Muscle layer of duodenum (tissue), 2 donors: Measurements from ENCODE around the gene C17orf50.

Experiments used
- H3K27ac ChIP-seq: one replicate; pipeline ENCODE4 v1.7.0; 2013; ENCODE audit warnings: mild to moderate bottlenecking, low read length
- H3K27me3 ChIP-seq: one replicate; pipeline ENCODE4 v1.7.0; 2013; ENCODE audit warnings: low read depth, mild to moderate bottlenecking, control low read depth, low read length
- H3K36me3 ChIP-seq, 2 donors: one replicate each; pipeline ENCODE4 v1.7.0; 2013; ENCODE audit warnings: low read length in 2 of 2, control low read depth in 1 of 2, mild to moderate bottlenecking in 1 of 2; ENCODE audit not compliant: insufficient read depth in 2 of 2, control insufficient read depth in 1 of 2
- H3K4me1 ChIP-seq, 2 donors: one replicate each; pipeline ENCODE4 v1.7.0; 2013; ENCODE audit warnings: low read length in 2 of 2, mild to moderate bottlenecking in 2 of 2, control low read depth in 1 of 2, moderate library complexity in 1 of 2; ENCODE audit not compliant: insufficient read depth in 2 of 2, control insufficient read depth in 1 of 2
- H3K4me3 ChIP-seq, 2 donors: one replicate each; pipeline ENCODE4 v1.7.0; 2013; ENCODE audit warnings: low read length in 2 of 2, low read depth in 1 of 2, mild to moderate bottlenecking in 1 of 2
- H3K9me3 ChIP-seq, 2 donors: one replicate each; pipeline ENCODE4 v1.7.0; 2013; ENCODE audit warnings: low read length in 2 of 2, control low read depth in 1 of 2, mild to moderate bottlenecking in 1 of 2; ENCODE audit not compliant: control insufficient read depth in 1 of 2
- donor health status: healthy.

C17orf50 gene

GRCh38 chr17:35791681-35792350 is 31.1 kb downstream of the C17orf50 start:
- Histone ChIP-seq H3K4me3 (no peak overlapping the region), H3K27me3 (peaks cover 13% of the 10 kb centered on the region), H3K9me3 (no peaks in the 10 kb centered on the region), H3K27ac (no peak overlapping the region), H3K4me1 (peaks cover 15 to 47% of the 10 kb centered on the region in 2 donors), H3K36me3 (no peaks in the 10 kb centered on the region)

DNA sequence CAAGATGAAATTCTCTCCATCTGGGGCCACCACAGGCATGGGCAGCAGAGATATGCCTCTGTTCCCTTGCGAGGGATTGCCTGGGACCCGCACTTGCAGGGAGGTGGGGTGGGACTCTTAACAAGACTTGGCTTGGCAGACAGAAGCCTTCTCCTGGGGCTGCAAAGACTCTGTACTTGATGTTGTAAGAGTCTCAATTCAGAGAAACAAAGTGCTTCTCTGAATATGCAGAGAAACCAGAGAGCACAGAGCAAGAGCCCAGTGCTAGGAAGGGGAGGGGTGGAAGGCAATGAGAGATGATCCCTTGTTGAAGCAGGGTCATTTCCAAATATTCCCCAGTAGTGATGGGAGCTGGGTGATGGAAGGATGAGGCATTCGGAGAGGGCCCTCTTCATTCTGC is 32.6 kb downstream of the C17orf50 start:
- H3K4me3 ChIP-seq = no peak overlapping the region
- H3K27ac ChIP-seq = no peak overlapping the region
- H3K9me3 ChIP-seq = no peaks in the 10 kb centered on the region
- peaks cover 15% of the 10 kb centered on the region for H3K27me3 ChIP-seq
- H3K4me1 ChIP-seq = peaks cover 12 to 33% of the 10 kb centered on the region in 2 donors
- no peaks in the 10 kb centered on the region for H3K36me3 ChIP-seq

- no peaks in the 10 kb centered on the region for H3K9me3 ChIP-seq
- H3K27me3 ChIP-seq = peaks cover 15% of the 10 kb centered on the region
- no peak within 1 kb of the TSS for H3K27ac ChIP-seq
- peaks cover 3 to 37% of the 10 kb centered on the region in 2 donors for H3K4me1 ChIP-seq
- H3K4me3 ChIP-seq = peak within 1 kb of the TSS; percentile 50 to 82
- no peaks in the 10 kb centered on the region for H3K36me3 ChIP-seq
Measured at GRCh38 chr17:35795007-35795870, 34.6 kb downstream of the C17orf50 start, which contains the start of gene MMP28. Gene MMP28, minus strand, starts transcription at chr17:35795641. Its CDS starts 264 bp downstream, at chr17:35795377.

DNA sequence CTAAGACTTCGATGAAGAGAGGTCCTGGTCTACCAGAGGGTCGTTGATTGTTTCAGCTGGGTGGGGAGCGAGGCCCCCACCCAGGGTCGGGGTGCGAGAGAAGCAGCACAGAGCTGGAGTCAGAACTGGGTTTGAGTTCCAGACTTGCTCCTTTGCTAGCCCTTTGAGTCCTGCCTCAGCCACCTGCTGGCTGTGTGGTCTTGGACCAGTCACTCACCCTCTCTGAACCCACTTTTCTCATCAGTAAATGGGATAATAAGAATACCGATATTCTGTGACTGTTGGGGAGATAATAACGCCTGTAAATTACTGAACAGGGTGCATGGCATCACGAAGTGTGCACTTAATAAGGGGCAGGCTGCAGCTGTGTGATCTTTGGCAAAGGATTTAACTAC is 35.2 kb downstream of the C17orf50 start:
- no peak overlapping the region for H3K27ac ChIP-seq
- H3K36me3 ChIP-seq = no peaks in the 10 kb centered on the region
- peaks cover 15% of the 10 kb centered on the region for H3K27me3 ChIP-seq
- peak overlapping the region; percentile 50 to 82 for H3K4me3 ChIP-seq
- H3K9me3 ChIP-seq = no peaks in the 10 kb centered on the region
- peaks cover 6 to 43% of the 10 kb centered on the region in 2 donors for H3K4me1 ChIP-seq

DNA sequence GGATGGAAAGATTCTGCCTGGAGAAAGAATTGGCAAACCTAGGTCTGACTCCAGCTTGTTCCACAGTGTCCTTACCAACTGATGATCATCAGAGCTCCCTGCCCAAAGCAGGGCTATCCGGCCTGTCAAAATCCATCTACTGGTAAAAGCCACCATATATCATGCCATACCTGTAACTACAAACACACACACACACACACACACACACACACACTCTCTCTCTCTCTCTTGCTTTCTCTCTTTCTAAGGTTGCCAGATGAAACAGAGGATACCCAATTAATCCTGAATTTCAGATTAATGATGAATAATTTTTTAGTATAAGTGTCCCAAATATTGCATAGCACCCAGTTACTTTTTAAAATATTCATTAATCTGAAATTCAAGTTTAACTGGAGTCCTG is 36.3 kb downstream of the C17orf50 start:
- no peak overlapping the region for H3K27ac ChIP-seq
- H3K4me3 ChIP-seq = no peak overlapping the region
- peaks cover 6 to 54% of the 10 kb centered on the region in 2 donors for H3K4me1 ChIP-seq
- H3K36me3 ChIP-seq = no peaks in the 10 kb centered on the region
- H3K27me3 ChIP-seq = peaks cover 15% of the 10 kb centered on the region
- no peaks in the 10 kb centered on the region for H3K9me3 ChIP-seq

- Histone ChIP-seq H3K4me3 (no peak overlapping the region), H3K36me3 (no peaks in the 10 kb centered on the region), H3K9me3 (no peaks in the 10 kb centered on the region), H3K27ac (no peak overlapping the region), H3K27me3 (peaks cover 15% of the 10 kb centered on the region), H3K4me1 (peaks cover 6 to 56% of the 10 kb centered on the region in 2 donors)
Measured at GRCh38 chr17:35797370-35797769, 36.7 kb downstream of the C17orf50 start.

DNA sequence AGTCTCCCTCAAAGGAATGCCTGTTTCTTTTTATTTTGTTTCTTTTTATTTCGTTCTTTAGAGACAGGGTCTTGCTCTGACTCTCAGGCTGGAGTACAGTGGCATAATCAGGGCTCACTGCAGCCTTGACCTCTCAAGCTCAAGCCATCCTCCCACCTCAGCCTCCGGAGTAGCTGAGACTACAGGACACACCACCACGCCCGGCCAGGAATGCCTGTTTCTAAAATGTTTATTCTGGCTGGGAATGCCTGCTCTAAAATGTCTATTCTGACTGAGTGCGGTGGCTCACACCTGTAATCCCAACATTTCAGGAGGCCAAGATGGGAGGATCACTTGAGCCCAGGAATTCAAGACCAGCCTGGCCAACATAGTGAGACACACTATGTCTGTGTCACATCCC is 37.2 kb downstream of the C17orf50 start:
- H3K4me1 ChIP-seq = peaks cover 6 to 51% of the 10 kb centered on the region in 2 donors
- no peak overlapping the region for H3K27ac ChIP-seq
- no peak overlapping the region for H3K4me3 ChIP-seq

DNA sequence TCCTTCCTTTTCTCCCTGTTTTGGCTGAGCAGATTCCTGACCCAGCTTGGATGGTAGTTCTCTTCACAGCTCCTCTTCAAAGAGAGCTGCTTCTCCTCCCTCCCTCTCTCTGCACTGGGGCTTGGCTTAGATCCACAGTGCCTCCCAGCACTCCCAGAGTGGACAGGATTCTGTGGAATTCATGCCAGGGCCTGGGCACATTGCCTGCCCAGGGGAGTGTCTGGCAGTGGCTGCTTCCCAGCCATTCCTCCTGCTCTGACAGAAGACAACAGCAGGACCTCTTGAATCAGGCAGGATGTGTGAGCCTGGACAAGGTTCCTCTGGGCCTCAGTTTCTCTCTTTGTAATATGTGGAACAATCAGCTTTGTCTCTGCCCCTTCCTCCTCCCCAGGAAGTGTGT is 39.3 kb downstream of the C17orf50 start:
- H3K4me3 ChIP-seq = no peak overlapping the region
- H3K9me3 ChIP-seq = no peaks in the 10 kb centered on the region
- no peak overlapping the region for H3K27ac ChIP-seq
- peaks cover 10% of the 10 kb centered on the region for H3K27me3 ChIP-seq
- no peaks in the 10 kb centered on the region for H3K36me3 ChIP-seq
- peaks cover 3 to 46% of the 10 kb centered on the region in 2 donors for H3K4me1 ChIP-seq

More for the DNA sequence above, 37.2 kb downstream of the C17orf50 start:
- peaks cover 15% of the 10 kb centered on the region for H3K27me3 ChIP-seq
- no peaks in the 10 kb centered on the region for H3K36me3 ChIP-seq
- H3K9me3 ChIP-seq = no peaks in the 10 kb centered on the region

- H3K36me3 ChIP-seq = no peaks in the 10 kb centered on the region
- H3K4me1 ChIP-seq = peaks cover 3 to 37% of the 10 kb centered on the region in 2 donors
- H3K27ac ChIP-seq = no peak overlapping the region
- no peak overlapping the region for H3K4me3 ChIP-seq
- no peaks in the 10 kb centered on the region for H3K9me3 ChIP-seq
- peaks cover 3% of the 10 kb centered on the region for H3K27me3 ChIP-seq
Measured at GRCh38 chr17:35801583-35802224, 41.0 kb downstream of the C17orf50 start.

DNA sequence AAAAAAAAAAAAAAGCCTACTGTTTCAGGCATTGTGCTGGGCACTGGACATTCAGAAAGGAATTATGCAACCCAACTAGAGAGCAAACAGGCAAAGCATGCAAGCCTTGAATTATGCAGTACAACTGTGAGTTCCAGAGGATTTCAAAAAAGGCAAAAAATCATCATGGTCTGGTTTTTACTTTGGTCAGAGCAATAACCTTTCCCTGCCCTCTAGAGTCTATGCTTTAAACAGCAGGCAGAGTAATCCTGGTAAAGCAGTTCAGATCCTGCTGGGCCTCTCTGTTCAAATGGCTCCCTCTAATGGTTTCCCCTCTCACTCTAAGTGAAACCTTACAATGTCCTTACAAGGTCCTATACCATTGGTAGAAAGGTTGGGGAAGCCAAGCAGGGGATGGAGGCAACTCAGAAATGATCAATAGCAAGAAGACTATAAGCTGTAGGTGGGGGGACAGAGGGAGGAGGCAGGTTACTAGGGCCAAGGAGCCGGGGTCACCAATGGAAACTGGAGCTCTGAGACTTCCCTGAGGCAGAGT is 44.0 kb downstream of the C17orf50 start:
- Histone ChIP-seq H3K9me3 (no peaks in the 10 kb centered on the region), H3K4me3 (no peak overlapping the region), H3K27ac (no peak overlapping the region), H3K27me3 (no peaks in the 10 kb centered on the region), H3K4me1 (peaks cover 3 to 38% of the 10 kb centered on the region in 2 donors), H3K36me3 (no peaks in the 10 kb centered on the region)
